Immature natural killer cell (primary cell): ENCODE data around the gene PSMA7. TPM values are rescaled to one million over a fixed set of nuclear protein-coding genes. Genes with fewer than 3 reads are reported as not detected.

Experiments used
- DNase-seq, 3 donors: peaks; one replicate each; pipeline ENCODE4 v3.0.0; 2022; ENCODE audit warnings: mixed read lengths in 1 of 3
- H3K27ac Mint-ChIP-seq, 6 donors: one replicate each; pipeline ENCODE4 v1.8.0; 2020; ENCODE audit warnings: mixed read lengths in 6 of 6, mild to moderate bottlenecking in 5 of 6, inconsistent platforms in 4 of 6, moderate library complexity in 3 of 6
- H3K27me3 Mint-ChIP-seq, 3 donors: one replicate each; pipeline ENCODE4 v1.8.0; 2020 to 2021; ENCODE audit warnings: low read depth in 3 of 3, mild to moderate bottlenecking in 3 of 3, mixed read lengths in 3 of 3, moderate library complexity in 3 of 3, inconsistent platforms in 1 of 3
- H3K36me3 Mint-ChIP-seq, 3 donors: one replicate each; pipeline ENCODE4 v1.8.0; 2020; ENCODE audit warnings: mixed read lengths in 3 of 3, inconsistent platforms in 2 of 3, mild to moderate bottlenecking in 2 of 3
- H3K4me1 Mint-ChIP-seq, 2 donors: one replicate each; pipeline ENCODE4 v1.8.0; 2020; ENCODE audit warnings: inconsistent platforms in 2 of 2, mild to moderate bottlenecking in 2 of 2, mixed read lengths in 2 of 2, moderate library complexity in 1 of 2
- H3K4me3 Mint-ChIP-seq, 5 donors: one replicate each; pipeline ENCODE4 v1.8.0; 2020; ENCODE audit warnings: mild to moderate bottlenecking in 5 of 5, mixed read lengths in 5 of 5, inconsistent platforms in 3 of 5, moderate library complexity in 3 of 5
- H3K9me3 Mint-ChIP-seq, 6 donors: one replicate each; pipeline ENCODE4 v1.8.0; 2020; ENCODE audit warnings: mild to moderate bottlenecking in 6 of 6, mixed read lengths in 6 of 6, inconsistent platforms in 4 of 6, moderate library complexity in 3 of 6
- polyA plus RNA-seq, 3 donors: library from polyadenylated mRNA; unstranded; fragments of 300-500 nt; fragmentation: Illumina TruSeq; gene quantifications; one replicate each; pipeline ENCODE4 v1.2.3, GENCODE V29; 2021

The PSMA7 gene
- polyA plus RNA-seq, 3 donors from 2014 or later = 497 to 643 (median 622) TPM

DNA sequence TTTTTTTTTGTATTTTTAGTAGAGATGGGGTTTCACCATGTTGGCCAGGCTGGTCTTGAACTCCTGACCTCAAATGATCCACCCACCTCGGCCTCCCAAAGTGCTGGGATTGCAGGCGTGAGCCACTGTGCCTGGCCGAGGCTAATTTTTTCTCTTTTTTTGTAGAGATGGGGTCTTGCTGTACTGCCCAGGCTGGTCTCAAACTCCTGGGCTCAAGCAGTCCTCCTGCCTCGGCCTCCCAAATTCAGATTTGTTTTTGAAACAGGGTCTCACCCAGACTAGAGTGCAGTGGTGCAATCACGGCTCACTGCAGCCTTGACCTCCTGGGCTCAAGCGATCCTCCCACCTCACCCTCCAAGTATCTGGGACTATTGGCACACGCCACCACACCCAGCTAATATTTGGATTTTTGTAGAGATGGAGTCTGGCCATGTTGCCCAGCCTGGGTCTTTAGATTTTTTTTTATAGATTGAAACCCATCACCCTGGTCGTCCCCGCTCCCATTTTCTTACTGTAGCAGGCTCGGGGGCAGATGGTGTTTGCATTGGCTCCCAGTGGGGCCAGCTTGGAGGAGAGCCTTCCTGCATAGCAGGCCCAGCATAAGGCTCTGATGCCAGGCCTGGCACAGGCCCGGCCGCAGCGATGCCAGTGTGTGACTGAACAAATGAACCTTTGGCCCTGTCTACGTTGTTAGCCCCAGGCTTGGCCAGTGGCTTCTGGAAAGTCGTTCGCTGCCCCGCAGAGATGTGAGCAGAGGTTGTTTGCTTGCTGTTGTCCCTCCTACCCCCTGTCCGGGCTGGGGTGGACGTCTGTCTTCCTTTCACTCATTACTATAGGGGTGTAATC, 35.3 kb upstream of the PSMA7 start:
- no peak overlapping the region for H3K27ac Mint-ChIP-seq

DNA sequence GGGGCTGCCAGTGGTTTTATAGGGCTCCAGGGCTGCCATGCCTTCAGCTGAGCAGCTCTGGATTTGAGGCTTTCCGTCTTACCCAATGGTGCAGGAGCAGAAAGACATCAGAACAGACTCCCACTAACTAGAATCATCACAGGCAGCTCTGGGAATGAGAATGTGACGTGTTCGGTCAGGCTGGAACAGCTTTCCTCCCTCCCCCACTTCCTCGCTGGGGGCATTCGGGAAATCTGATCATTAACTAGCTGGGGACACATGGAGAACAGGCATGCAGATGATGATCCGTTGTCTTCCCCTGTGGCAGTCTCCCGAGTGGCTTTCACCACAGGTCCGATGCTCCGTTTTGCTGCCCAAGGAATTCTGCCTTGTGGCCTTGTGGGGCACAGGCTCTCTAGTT, 34.1 kb upstream of the PSMA7 start:
- H3K36me3 Mint-ChIP-seq = peaks cover 0 to 10% (median 9%) of the 10 kb centered on the region in 3 donors
- H3K4me1 Mint-ChIP-seq = peaks cover 7 to 8% of the 10 kb centered on the region in 2 donors
- peaks cover 0 to 4% (median 0%) of the 10 kb centered on the region in 3 donors for H3K27me3 Mint-ChIP-seq
- no peak overlapping the region for H3K4me3 Mint-ChIP-seq
- H3K9me3 Mint-ChIP-seq = no peaks in the 10 kb centered on the region
- H3K27ac Mint-ChIP-seq = no peak overlapping the region
- DNase-seq = no peak

More for the DNA sequence above, 35.3 kb upstream of the PSMA7 start:
- Mint-ChIP-seq H3K4me3 (no peak overlapping the region), H3K27me3 (peaks cover 5 to 13% (median 8%) of the 10 kb centered on the region in 3 donors), H3K36me3 (peaks cover 0 to 10% (median 9%) of the 10 kb centered on the region in 3 donors), H3K9me3 (no peaks in the 10 kb centered on the region), H3K4me1 (peaks cover 13% of the 10 kb centered on the region in 2 donors)
- DNase-seq = no peak

DNA sequence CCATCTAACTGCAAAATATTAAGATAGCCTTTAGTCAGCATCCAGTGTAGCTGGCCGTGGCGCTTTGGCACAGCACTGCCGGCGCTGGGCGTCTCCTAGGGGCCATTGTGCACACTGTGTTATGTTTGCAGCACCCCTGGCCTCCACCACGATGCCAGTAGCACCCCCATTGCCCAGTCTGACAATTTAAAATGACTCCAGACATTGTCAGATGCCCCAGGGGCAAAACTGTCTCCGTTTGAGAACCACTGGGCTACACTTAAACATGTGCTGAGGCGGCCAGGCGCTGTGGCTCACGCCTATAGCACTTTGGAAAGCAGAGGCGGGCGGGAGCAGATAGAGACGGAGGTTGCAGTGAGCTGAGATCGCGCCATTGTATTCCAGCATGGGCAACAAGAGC, 33.7 kb upstream of the PSMA7 start:
- Mint-ChIP-seq H3K9me3 (no peaks in the 10 kb centered on the region), H3K27ac (no peak overlapping the region), H3K27me3 (peaks cover 0 to under 1% (median 0%) of the 10 kb centered on the region in 3 donors), H3K4me3 (peak overlapping the region in 1 of 5 donors; percentile 24), H3K36me3 (peaks cover 0 to 10% (median 9%) of the 10 kb centered on the region in 3 donors), H3K4me1 (peaks cover 3 to 4% of the 10 kb centered on the region in 2 donors)
- no peak for DNase-seq

DNA sequence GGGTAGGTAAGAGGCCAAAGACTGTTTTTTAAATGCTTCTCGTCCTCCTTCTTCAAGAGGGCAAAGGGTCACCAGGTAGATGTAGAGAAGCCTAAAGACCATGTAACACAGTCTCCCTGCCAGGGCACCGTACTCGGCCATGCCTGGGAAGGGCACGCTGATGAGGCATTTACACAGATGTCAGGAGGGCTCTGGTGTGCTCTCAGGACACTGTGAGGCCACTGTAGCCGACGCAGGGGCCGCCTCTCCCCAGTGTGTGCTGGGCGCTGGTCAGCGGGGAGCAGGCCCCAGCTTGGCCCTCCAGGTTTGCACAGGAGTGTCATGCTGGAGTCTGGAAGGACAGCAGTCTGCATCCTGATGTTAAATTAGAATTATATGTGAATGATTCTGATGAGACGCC, 32.5 kb upstream of the PSMA7 start:
- Mint-ChIP-seq H3K4me1 (no peaks in the 10 kb centered on the region), H3K36me3 (peaks cover 0 to 10% (median 9%) of the 10 kb centered on the region in 3 donors), H3K27ac (no peak overlapping the region), H3K27me3 (no peaks in the 10 kb centered on the region), H3K4me3 (no peak overlapping the region), H3K9me3 (no peaks in the 10 kb centered on the region)
- no peak for DNase-seq

DNA sequence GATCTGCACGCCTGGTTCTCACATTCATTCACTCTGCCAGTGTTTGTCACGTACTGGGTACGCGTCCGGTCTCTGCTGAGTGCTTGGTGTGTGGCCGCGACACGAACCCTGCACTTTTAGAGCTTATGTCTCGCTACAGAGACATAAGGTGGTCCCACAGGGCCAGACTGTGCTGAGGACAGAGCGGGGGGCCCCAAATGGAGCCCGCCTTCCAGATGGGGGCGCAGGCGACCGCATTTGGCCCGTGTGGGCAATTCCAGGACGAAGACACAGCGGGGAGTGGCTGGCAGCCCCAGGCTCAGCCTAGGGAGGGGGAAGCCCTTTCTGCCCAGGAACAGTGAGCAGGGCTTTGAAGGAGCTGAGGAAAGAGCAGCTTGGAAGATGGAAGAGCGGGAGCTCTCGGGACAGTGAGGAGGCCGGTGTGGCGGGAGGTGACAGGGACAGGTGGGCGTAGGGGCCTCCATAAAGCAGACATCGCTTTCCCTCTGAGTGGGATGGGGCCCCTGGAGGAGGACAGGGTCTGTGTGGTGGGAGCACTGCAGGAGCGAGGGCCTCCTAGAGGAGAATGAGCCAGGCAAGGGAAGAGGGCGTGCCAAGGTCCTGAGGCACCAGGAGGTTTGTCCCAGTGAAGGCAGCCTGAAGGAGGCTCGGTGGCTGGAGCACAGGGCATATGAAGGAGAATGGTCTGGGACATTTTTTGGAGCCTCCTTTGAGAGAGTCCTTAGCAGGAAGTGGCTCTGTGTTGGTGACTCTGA, 31.9 kb upstream of the PSMA7 start:
- no peaks in the 10 kb centered on the region for H3K9me3 Mint-ChIP-seq
- H3K27ac Mint-ChIP-seq = peak overlapping the region in 2 of 6 donors; percentile 6 to 66
- H3K36me3 Mint-ChIP-seq = peaks cover 0 to 10% (median 9%) of the 10 kb centered on the region in 3 donors
- H3K4me3 Mint-ChIP-seq = no peak overlapping the region
- no peak for DNase-seq
- no peaks in the 10 kb centered on the region for H3K27me3 Mint-ChIP-seq
- no peaks in the 10 kb centered on the region for H3K4me1 Mint-ChIP-seq

DNA sequence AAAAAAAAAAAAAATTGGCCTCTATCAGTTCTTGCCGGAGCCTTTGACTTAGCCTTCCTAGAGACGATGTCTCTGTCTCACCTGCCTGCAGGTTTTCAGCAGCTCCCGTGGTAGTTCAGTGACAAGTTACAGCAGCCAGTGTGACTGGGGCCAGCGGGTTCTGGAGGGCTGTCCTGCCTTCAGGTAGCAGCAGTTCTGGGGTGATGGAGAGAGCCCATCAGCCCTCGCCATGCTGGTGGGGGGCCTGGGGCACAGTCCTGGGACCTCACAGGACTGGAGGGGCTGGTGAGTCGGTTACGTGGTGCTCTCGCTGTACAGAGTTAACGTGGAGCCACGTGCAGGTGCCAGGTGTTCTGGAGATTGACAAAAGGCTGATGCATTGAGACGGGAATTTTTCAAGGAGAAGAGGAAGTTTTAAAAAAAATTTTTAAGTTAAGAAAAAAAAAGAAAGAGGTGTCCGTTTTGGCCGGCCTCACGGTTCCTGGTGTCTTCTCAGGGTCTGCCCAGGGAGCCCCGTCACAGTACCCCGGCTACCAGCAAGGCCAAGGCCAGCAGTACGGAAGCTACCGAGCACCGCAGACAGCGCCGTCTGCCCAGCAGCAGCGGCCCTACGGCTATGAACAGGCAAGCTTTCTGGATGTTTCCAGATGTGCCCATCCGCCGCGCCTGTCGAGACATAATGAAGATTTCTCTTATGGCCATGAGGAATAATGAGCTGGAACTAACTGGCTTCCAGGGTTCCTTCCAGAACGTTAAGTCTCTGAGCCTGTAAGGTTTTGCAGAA, 31.0 kb upstream of the PSMA7 start:
- no peak for DNase-seq
- Mint-ChIP-seq H3K4me3 (no peak overlapping the region), H3K36me3 (peaks cover 0 to 15% (median 10%) of the 10 kb centered on the region in 3 donors), H3K27ac (peak overlapping the region in 1 of 6 donors; percentile 17), H3K9me3 (no peaks in the 10 kb centered on the region), H3K27me3 (peaks cover 0 to 2% (median 0%) of the 10 kb centered on the region in 3 donors), H3K4me1 (no peaks in the 10 kb centered on the region)

DNA sequence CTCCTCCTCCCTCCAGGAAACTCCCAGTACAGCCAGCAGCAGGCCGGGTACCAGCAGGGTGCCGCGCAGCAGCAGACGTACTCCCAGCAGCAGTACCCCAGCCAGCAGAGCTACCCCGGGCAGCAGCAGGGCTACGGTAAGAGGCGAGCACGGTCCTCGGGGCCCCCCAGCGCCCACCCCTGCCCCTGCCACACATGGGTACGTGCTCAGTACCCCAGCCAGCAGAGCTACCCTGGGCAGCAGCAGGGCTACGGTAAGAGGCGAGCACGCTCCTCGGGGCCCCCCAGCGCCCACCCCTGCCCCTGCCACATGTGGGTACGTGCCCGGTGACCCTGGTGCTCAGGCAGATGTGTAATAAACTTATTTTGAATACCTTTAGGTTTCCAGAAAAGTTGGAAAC, 29.5 kb upstream of the PSMA7 start:
- Mint-ChIP-seq H3K4me3 (no peak overlapping the region), H3K36me3 (peaks cover 0 to 20% (median 10%) of the 10 kb centered on the region in 3 donors), H3K9me3 (no peaks in the 10 kb centered on the region), H3K27me3 (peaks cover 0 to 4% (median 0%) of the 10 kb centered on the region in 3 donors), H3K4me1 (no peaks in the 10 kb centered on the region), H3K27ac (no peak overlapping the region)
- no peak for DNase-seq

DNA sequence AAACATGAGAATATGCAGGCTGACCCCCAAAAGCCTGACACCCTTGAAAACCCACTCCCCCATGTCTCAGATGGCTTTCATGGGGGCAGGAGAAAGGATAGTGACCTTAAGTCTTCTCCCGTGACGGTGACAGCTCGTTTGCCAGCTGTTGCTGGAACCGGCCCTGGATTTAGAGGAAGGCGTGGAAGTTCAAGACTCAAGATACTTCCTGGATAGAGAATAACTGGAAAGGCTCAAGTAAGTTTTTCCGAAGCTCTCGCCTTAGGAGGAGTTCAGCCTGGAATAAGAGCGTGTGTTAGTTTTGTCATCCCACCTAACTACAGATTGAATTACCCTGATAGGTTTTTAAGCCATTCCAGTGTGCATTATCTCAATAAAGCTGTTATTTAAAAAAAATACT, 28.1 kb upstream of the PSMA7 start:
- Mint-ChIP-seq H3K36me3 (peaks cover 3 to 23% (median 10%) of the 10 kb centered on the region in 3 donors), H3K4me1 (no peaks in the 10 kb centered on the region), H3K9me3 (no peaks in the 10 kb centered on the region), H3K27ac (no peak overlapping the region), H3K27me3 (peaks cover 0 to 4% (median 0%) of the 10 kb centered on the region in 3 donors), H3K4me3 (no peak overlapping the region)
- no peak for DNase-seq

DNA sequence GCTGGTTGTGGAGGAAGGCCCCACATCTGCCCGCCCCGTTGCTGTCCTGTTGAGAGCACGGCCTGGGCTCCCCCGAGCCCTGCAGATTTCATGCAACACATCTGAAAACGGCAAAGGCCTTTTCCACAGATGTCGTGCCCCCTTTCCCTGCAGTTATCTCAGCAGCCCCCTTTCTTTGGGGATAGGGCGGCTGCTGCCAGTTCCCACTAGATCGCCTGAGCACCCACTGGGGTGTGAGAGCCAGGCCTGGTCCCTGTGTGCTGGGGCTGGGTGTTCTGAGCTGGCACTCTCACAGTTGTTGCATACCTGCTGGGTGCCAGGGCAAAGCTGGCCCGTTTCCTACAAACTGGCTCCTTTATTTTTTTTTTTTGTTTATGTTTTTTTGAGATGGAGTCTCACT, 27.3 kb upstream of the PSMA7 start:
- H3K4me1 Mint-ChIP-seq = no peaks in the 10 kb centered on the region
- peaks cover 0 to 4% (median 0%) of the 10 kb centered on the region in 3 donors for H3K27me3 Mint-ChIP-seq
- no peak overlapping the region for H3K27ac Mint-ChIP-seq
- H3K9me3 Mint-ChIP-seq = no peaks in the 10 kb centered on the region
- no peak overlapping the region for H3K4me3 Mint-ChIP-seq
- H3K36me3 Mint-ChIP-seq = peaks cover 4 to 25% (median 9%) of the 10 kb centered on the region in 3 donors
- no peak for DNase-seq

DNA sequence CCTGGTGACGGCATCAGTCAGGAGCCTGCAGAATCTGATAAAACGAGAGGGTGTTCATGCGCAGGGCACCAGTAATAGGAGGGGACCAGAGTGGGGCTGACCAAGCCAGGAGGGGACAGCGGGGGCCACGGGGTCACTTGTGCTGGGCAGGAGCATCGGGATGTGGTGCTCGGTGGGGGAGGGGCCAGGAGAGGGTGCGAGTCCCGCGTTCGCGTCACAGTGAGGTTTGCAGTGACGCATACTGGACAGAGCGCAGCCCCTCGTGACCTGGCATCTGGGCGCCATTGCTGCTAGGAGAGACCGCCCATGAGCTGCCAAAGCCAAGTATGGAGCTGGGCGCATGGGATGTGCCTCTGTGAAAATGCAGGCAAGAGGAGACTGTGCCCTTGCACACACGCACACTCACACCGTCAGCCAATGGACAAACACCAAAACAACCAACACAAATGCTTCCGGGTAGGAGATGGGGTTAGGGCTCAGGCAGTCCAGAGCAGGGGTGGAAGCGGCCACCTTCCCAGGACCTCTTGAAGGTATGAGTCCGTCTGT, 25.8 kb upstream of the PSMA7 start:
- no peak for DNase-seq
- H3K4me3 Mint-ChIP-seq = no peak overlapping the region
- H3K4me1 Mint-ChIP-seq = no peaks in the 10 kb centered on the region
- H3K27ac Mint-ChIP-seq = no peak overlapping the region
- no peaks in the 10 kb centered on the region for H3K9me3 Mint-ChIP-seq
- peaks cover 0 to 22% (median 4%) of the 10 kb centered on the region in 3 donors for H3K36me3 Mint-ChIP-seq
- H3K27me3 Mint-ChIP-seq = peaks cover 0 to 4% (median 1%) of the 10 kb centered on the region in 3 donors

DNA sequence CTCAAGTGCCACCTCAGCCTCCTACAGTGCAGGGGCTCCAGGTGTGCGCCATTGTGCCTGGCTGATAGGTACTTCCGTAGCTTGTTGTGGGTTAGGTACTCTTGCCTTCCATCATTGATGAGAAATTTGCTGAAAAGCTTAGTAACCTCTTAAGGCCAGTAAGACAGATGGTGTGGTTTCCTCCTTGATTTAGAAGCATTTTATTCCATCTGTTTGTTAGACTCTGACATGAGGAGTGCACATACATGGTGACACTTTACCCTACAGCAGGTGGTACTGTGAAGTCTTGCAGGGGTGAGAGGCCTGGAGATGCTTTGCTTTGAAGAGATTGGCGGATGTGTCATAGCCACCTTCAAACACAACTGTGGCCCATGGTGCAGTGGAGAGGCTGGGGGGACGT, 24.9 kb upstream of the PSMA7 start:
- H3K36me3 Mint-ChIP-seq = peaks cover 0 to 24% (median 4%) of the 10 kb centered on the region in 3 donors
- H3K27ac Mint-ChIP-seq = peak overlapping the region in 1 of 6 donors; percentile 40
- no peak for DNase-seq

DNA sequence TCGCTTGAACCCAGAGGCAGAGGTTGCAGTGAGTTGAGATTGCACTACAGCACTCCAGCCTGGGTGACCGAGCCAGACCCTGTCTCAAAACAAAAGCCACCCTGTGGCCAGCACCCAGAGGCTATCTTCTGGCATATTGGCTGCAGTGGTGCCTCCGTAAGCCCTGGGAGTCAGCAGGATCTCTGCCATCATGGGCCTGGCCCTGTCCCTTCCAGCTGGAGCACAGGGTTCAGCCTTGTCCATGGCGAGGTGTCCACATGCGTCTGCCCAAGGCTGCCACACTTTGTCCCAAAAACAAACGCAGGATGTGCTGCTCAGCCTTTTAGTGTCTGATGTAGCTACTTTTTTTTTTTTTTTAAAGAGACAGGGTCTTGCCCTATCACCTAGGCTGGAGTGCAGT, 24.3 kb upstream of the PSMA7 start:
- Mint-ChIP-seq H3K4me1 (no peaks in the 10 kb centered on the region), H3K36me3 (peaks cover 0 to 24% (median 4%) of the 10 kb centered on the region in 3 donors), H3K27me3 (peaks cover 0 to 4% (median 1%) of the 10 kb centered on the region in 3 donors), H3K4me3 (no peak overlapping the region), H3K27ac (no peak overlapping the region), H3K9me3 (no peaks in the 10 kb centered on the region)
- no peak for DNase-seq

More for the DNA sequence above, 24.9 kb upstream of the PSMA7 start:
- Mint-ChIP-seq H3K4me3 (no peak overlapping the region), H3K27me3 (peaks cover 0 to 4% (median 1%) of the 10 kb centered on the region in 3 donors), H3K4me1 (no peaks in the 10 kb centered on the region), H3K9me3 (no peaks in the 10 kb centered on the region)

DNA sequence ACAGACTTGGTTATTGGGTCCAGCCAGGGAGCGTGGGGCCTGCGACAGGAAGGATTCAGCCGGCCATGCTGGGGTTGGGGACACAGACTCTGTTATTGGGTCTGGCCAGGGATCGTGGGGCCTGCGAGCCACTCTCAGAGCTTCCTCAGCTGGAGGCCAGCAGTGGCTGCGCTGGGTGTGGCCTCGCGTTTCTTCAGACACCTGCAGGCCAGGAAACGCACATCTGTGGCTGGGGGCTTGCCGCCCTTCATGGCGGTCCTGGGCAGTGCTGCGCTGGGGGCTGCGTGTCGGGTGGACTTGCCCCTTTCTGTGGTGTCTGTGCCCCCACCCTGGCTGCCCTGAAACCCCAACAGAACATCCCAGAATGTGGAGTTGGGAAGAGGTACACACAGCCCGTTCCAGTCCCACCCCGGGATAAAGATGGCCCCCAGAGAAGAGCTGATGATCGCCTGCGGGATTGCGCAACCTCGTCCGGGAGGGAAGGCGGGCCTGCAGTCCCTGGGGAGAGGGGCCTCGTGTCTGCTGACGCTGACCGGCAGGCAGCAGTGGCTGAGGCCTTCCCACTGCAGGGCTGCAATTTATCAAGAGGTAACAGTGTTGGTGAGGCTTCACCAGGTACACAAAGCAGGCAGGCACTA, 22.7 kb upstream of the PSMA7 start:
- peaks cover 0 to 24% (median 4%) of the 10 kb centered on the region in 3 donors for H3K36me3 Mint-ChIP-seq
- H3K27me3 Mint-ChIP-seq = peaks cover 0 to 5% (median 1%) of the 10 kb centered on the region in 3 donors
- no peak for DNase-seq
- no peak overlapping the region for H3K4me3 Mint-ChIP-seq
- no peaks in the 10 kb centered on the region for H3K4me1 Mint-ChIP-seq
- H3K9me3 Mint-ChIP-seq = no peaks in the 10 kb centered on the region
- H3K27ac Mint-ChIP-seq = no peak overlapping the region
